BLaER1 treated with 17β-estradiol and CSF1 and Interleukin-3, amounts not matched to agents 10 nM and 100 nM (cell line): ENCODE measurements around the gene YIF1A.
A peak's percentile ranks its signal among the peaks of the same experiment; 100 is the strongest.
"Not testable (repeated sequence)": the region's sequence is repeated elsewhere in the genome, so short reads cannot be mapped to it uniquely, and the experiment has no call there.

ENCODE experiments used
- H3K27ac ChIP-seq, 11 experiments: shearing (Covaris generic); formaldehyde crosslinking; 2 replicates each; pipeline ENCODE4 v1.8.1; 2022
- H3K27me3 ChIP-seq, 11 experiments: shearing (Covaris generic); formaldehyde crosslinking; 2 replicates each; pipeline ENCODE4 v1.8.1; 2022
- H3K36me3 ChIP-seq, 11 experiments: shearing (Covaris generic); formaldehyde crosslinking; 2 replicates each; pipeline ENCODE4 v1.8.1; 2022
- H3K4me1 ChIP-seq, 10 experiments: shearing (Covaris generic); formaldehyde crosslinking; 2 replicates each; pipeline ENCODE4 v1.8.1; 2022
- H3K4me2 ChIP-seq, 11 experiments: shearing (Covaris generic); formaldehyde crosslinking; 2 replicates each; pipeline ENCODE4 v1.8.1; 2022
- H3K4me3 ChIP-seq, 10 experiments: shearing (Covaris generic); formaldehyde crosslinking; 2 replicates each; pipeline ENCODE4 v1.8.1; 2022
- H3K9ac ChIP-seq, 11 experiments: shearing (Covaris generic); formaldehyde crosslinking; 2 replicates each; pipeline ENCODE4 v1.8.1; 2022
- H3K9me3 ChIP-seq, 11 experiments: shearing (Covaris generic); formaldehyde crosslinking; replicated peaks in 1 of 11; 2 replicates each; pipeline ENCODE4 v1.8.1; 2022
- H4K20me1 ChIP-seq, 11 experiments: shearing (Covaris generic); formaldehyde crosslinking; 2 replicates each; pipeline ENCODE4 v1.8.1; 2022
- Cebpa-rat ChIP-seq, 11 experiments: shearing (Covaris generic); IDR thresholded peaks; 2 replicates each; pipeline ENCODE4 v1.8.1; 2022

YIF1A gene

GRCh38 chr11:66277471-66278362, 11.2 kb downstream of the YIF1A start, which contains the start of gene CNIH2:
Gene CNIH2, plus strand, starts transcription at chr11:66278175. Its CDS starts 282 bp downstream, at chr11:66278457.
- Histone ChIP-seq H3K4me2 (peak within 1 kb of the TSS; percentile 92 to 99 (median 97)), H3K9ac (peak within 1 kb of the TSS; percentile 29 to 75 (median 58); a peak in 20 of 22 replicates), H3K36me3 (peaks cover 36 to 38% (median 37%) of the 10 kb centered on the region in 11 experiments), H3K4me1 (peaks cover 17 to 66% (median 59%) of the 10 kb centered on the region in 10 experiments), H3K4me3 (peak within 1 kb of the TSS; percentile 39 to 64 (median 54)), H3K27me3 (peaks cover 0 to 20% (median 11%) of the 10 kb centered on the region in 11 experiments; a peak in 13 of 22 replicates), H4K20me1 (peaks cover 60 to 96% (median 86%) of the 10 kb centered on the region in 11 experiments), H3K9me3 (no peaks in the 10 kb centered on the region), H3K27ac (peak within 1 kb of the TSS in 1 of 11 experiments; percentile 11; a peak in 2 of 22 replicates)
- TF ChIP-seq Cebpa-rat (IDR thresholded peaks at IDR 0.05): no peak

- H3K9me3 ChIP-seq, H3K27ac ChIP-seq: not testable (repeated sequence)
- H3K4me1 ChIP-seq: peaks cover 15 to 62% (median 55%) of the 10 kb centered on the region in 10 experiments
- peaks cover 65 to 98% (median 90%) of the 10 kb centered on the region in 11 experiments for H4K20me1 ChIP-seq
- H3K27me3 ChIP-seq: peaks cover 0 to 20% (median 11%) of the 10 kb centered on the region in 11 experiments; a peak in 13 of 22 replicates
- peak overlapping the region in 5 of 10 experiments; percentile 50 to 64 (median 56); a peak in 2 of 20 replicates for H3K4me3 ChIP-seq
- H3K4me2 ChIP-seq: peak overlapping the region; percentile 92 to 99 (median 97)
- H3K36me3 ChIP-seq: peaks cover 42 to 44% (median 44%) of the 10 kb centered on the region in 11 experiments
- peak overlapping the region in 5 of 11 experiments; percentile 30 to 75 (median 65); a peak in 6 of 22 replicates for H3K9ac ChIP-seq
Observed at GRCh38 chr11:66277064-66277463, 11.9 kb downstream of the YIF1A start.

GRCh38 chr11:66276619-66277018, 12.3 kb downstream of the YIF1A start:
- H4K20me1 ChIP-seq: peaks cover 65 to 98% (median 90%) of the 10 kb centered on the region in 11 experiments
- peaks cover 0 to 20% (median 11%) of the 10 kb centered on the region in 11 experiments; a peak in 13 of 22 replicates for H3K27me3 ChIP-seq
- not testable (repeated sequence) for H3K9me3 ChIP-seq, H3K27ac ChIP-seq, H3K4me3 ChIP-seq
- H3K4me2 ChIP-seq: peak overlapping the region; percentile 12 to 99 (median 97); a peak in 19 of 22 replicates
- H3K9ac ChIP-seq: 0 out of 22 replicates have a peak overlapping the region, but pooled peaks of 1 of the 11 experiments have one; percentile 24
- H3K4me1 ChIP-seq: peaks cover 15 to 57% (median 50%) of the 10 kb centered on the region in 10 experiments
- H3K36me3 ChIP-seq: peaks cover 47 to 49% (median 48%) of the 10 kb centered on the region in 11 experiments

- H3K4me2 ChIP-seq: peak overlapping the region; percentile 12 to 99 (median 57); a peak in 19 of 22 replicates
- peaks cover 50 to 54% (median 51%) of the 10 kb centered on the region in 11 experiments for H3K36me3 ChIP-seq
- peak overlapping the region in 1 of 11 experiments; percentile 24; a peak in 2 of 22 replicates for H3K9ac ChIP-seq
Observed at GRCh38 chr11:66275984-66276612, 12.8 kb downstream of the YIF1A start.

GRCh38 chr11:66275396-66275795, 13.5 kb downstream of the YIF1A start:
- Histone ChIP-seq H3K4me3 (no peak overlapping the region), H3K27ac (no peak overlapping the region), H3K27me3 (peaks cover 0 to 20% (median 11%) of the 10 kb centered on the region in 11 experiments; a peak in 13 of 22 replicates), H3K9ac (peak overlapping the region in 1 of 11 experiments; percentile 14; a peak in 1 of 22 replicates), H3K36me3 (peaks cover 51 to 61% (median 58%) of the 10 kb centered on the region in 11 experiments), H3K4me2 (peak overlapping the region in 7 of 11 experiments; percentile 46 to 99 (median 65); a peak in 8 of 22 replicates), H3K9me3 (no peaks in the 10 kb centered on the region), H3K4me1 (peaks cover 22 to 53% (median 45%) of the 10 kb centered on the region in 10 experiments), H4K20me1 (peaks cover 78 to 98% (median 91%) of the 10 kb centered on the region in 11 experiments)
- no peak for TF ChIP-seq Cebpa-rat (IDR thresholded peaks at IDR 0.05)

More at GRCh38 chr11:66275984-66276612, 12.8 kb downstream of the YIF1A start:
- H3K27me3 ChIP-seq: peaks cover 0 to 20% (median 11%) of the 10 kb centered on the region in 11 experiments; a peak in 13 of 22 replicates
- TF ChIP-seq Cebpa-rat (IDR thresholded peaks at IDR 0.05): no peak
- no peak overlapping the region for H3K27ac ChIP-seq
- peaks cover 15 to 54% (median 47%) of the 10 kb centered on the region in 10 experiments for H3K4me1 ChIP-seq
- no peaks in the 10 kb centered on the region for H3K9me3 ChIP-seq
- H4K20me1 ChIP-seq: peaks cover 70 to 98% (median 91%) of the 10 kb centered on the region in 11 experiments
- no peak overlapping the region for H3K4me3 ChIP-seq

GRCh38 chr11:66274219-66274618, 14.7 kb downstream of the YIF1A start:
- no peak overlapping the region for H3K9ac ChIP-seq
- H4K20me1 ChIP-seq: peaks cover 81 to 98% (median 90%) of the 10 kb centered on the region in 11 experiments
- peaks cover 51 to 68% (median 60%) of the 10 kb centered on the region in 11 experiments for H3K36me3 ChIP-seq

GRCh38 chr11:66272596-66272995, 16.3 kb downstream of the YIF1A start:
- H4K20me1 ChIP-seq: peaks cover 76 to 88% (median 83%) of the 10 kb centered on the region in 11 experiments

More at GRCh38 chr11:66274219-66274618, 14.7 kb downstream of the YIF1A start:
- peaks cover 31 to 60% (median 46%) of the 10 kb centered on the region in 10 experiments for H3K4me1 ChIP-seq
- TF ChIP-seq Cebpa-rat (IDR thresholded peaks at IDR 0.05): no peak
- no peak overlapping the region for H3K27ac ChIP-seq
- no peaks in the 10 kb centered on the region for H3K9me3 ChIP-seq
- H3K4me2 ChIP-seq: no peak overlapping the region
- H3K27me3 ChIP-seq: peaks cover 0 to 11% (median 5%) of the 10 kb centered on the region in 11 experiments; a peak in 10 of 22 replicates
- no peak overlapping the region for H3K4me3 ChIP-seq

GRCh38 chr11:66271816-66272215, 17.1 kb downstream of the YIF1A start:
- no peak overlapping the region for H3K27ac ChIP-seq
- no peaks in the 10 kb centered on the region for H3K9me3 ChIP-seq
- no peak for TF ChIP-seq Cebpa-rat (IDR thresholded peaks at IDR 0.05)
- no peaks in the 10 kb centered on the region for H3K27me3 ChIP-seq
- peaks cover 24 to 51% (median 39%) of the 10 kb centered on the region in 10 experiments for H3K4me1 ChIP-seq
- H3K4me3 ChIP-seq: no peak overlapping the region
- H3K36me3 ChIP-seq: peaks cover 51 to 68% (median 60%) of the 10 kb centered on the region in 11 experiments
- no peak overlapping the region for H3K9ac ChIP-seq
- no peak overlapping the region for H3K4me2 ChIP-seq
- peaks cover 68 to 81% (median 75%) of the 10 kb centered on the region in 11 experiments for H4K20me1 ChIP-seq

More at GRCh38 chr11:66272596-66272995, 16.3 kb downstream of the YIF1A start:
- no peak for TF ChIP-seq Cebpa-rat (IDR thresholded peaks at IDR 0.05)
- H3K9ac ChIP-seq: peak overlapping the region in 2 of 11 experiments; percentile 16 to 46; a peak in 1 of 22 replicates
- H3K36me3 ChIP-seq: peaks cover 51 to 68% (median 60%) of the 10 kb centered on the region in 11 experiments
- H3K27me3 ChIP-seq: no peaks in the 10 kb centered on the region; a peak in 1 of 22 replicates
- no peak overlapping the region for H3K27ac ChIP-seq
- H3K4me2 ChIP-seq: no peak overlapping the region
- no peak overlapping the region for H3K4me3 ChIP-seq
- H3K9me3 ChIP-seq: no peaks in the 10 kb centered on the region
- H3K4me1 ChIP-seq: peaks cover 27 to 54% (median 43%) of the 10 kb centered on the region in 10 experiments
